Peyer's patch (tissue), 4 donors: ENCODE data around the gene ACADVL.

Experiments used
- CTCF ChIP-seq, 6 experiments: fragments of 450-650 bp in 4 of 6; fragments of 200-600 bp in 2 of 6; sonication (generic) in 1 of 6; IDR thresholded peaks; one replicate each; pipeline ENCODE4 v1.5.1; 2017 to 2019; ENCODE audit warnings: antibody characterized with exemption in 6 of 6, mild to moderate bottlenecking in 3 of 6, moderate library complexity in 1 of 6
- POLR2A ChIP-seq, 2 donors: fragments of 450-650 bp; IDR thresholded peaks; one replicate each; pipeline ENCODE4 v1.5.1; 2017; ENCODE audit warnings: antibody characterized with exemption in 2 of 2, mild to moderate bottlenecking in 2 of 2, moderate library complexity in 2 of 2

GRCh38 chr17:7249830-7250229 lies 30.1 kb downstream of the ACADVL start:
- no peak for TF ChIP-seq POLR2A (IDR thresholded peaks at IDR 0.05)
- no peak for TF ChIP-seq CTCF (IDR thresholded peaks at IDR 0.05)
